Measurements from ENCODE around the gene ANKRA2. TPM values are rescaled to one million over a fixed set of nuclear protein-coding genes. Genes with fewer than 3 reads are reported as not detected.

The ANKRA2 gene
- total RNA-seq, 2 donors from 2014 or later = 17.5 to 18.3 TPM

DNA sequence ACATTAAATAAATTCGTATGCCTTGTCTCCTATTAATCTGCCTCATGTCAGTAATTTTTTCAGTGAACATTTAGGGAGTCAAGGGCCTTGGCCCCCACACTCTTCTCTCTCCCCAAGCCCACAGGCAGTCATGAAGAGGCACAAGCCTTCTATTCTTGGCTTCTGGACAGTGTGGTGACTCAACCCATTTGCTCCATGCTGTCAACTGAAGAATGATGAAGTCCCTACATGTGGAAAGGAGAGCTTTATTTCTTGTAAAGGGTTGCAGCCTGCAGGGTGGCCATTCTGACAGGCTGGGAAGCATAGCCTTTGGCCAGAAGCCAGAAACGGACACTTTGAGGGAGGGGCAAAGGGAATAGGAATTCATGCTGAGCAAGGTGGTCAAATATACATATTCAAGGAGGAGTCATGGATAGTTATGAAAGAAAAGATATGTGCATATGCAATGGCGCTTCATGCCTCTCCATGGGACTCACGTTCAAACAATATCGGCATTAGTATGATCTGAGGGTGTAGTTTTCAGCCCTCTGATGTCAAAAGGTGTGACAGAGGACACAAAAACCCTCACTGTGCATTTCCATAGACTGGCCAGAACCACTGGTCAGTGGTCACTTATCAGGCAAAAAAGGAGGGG, 31.3 kb downstream of the ANKRA2 start:
- no peak overlapping the region for H3K4me3 ChIP-seq
- DNase-seq = no peak
- intact Hi-C loops (cut with DNase I) = no loop called here
- no peak overlapping the region for H3K9ac ChIP-seq (ENCODE audit: low read depth in 2 of 2, low read length in 2 of 2)
- no peaks in the 10 kb centered on the region for H3K9me3 ChIP-seq
- H3K4me1 ChIP-seq = no peaks in the 10 kb centered on the region
- no peaks in the 10 kb centered on the region for H3K27me3 ChIP-seq
- H3K27ac ChIP-seq = no peak overlapping the region
- TF ChIP-seq, protein P1, sequence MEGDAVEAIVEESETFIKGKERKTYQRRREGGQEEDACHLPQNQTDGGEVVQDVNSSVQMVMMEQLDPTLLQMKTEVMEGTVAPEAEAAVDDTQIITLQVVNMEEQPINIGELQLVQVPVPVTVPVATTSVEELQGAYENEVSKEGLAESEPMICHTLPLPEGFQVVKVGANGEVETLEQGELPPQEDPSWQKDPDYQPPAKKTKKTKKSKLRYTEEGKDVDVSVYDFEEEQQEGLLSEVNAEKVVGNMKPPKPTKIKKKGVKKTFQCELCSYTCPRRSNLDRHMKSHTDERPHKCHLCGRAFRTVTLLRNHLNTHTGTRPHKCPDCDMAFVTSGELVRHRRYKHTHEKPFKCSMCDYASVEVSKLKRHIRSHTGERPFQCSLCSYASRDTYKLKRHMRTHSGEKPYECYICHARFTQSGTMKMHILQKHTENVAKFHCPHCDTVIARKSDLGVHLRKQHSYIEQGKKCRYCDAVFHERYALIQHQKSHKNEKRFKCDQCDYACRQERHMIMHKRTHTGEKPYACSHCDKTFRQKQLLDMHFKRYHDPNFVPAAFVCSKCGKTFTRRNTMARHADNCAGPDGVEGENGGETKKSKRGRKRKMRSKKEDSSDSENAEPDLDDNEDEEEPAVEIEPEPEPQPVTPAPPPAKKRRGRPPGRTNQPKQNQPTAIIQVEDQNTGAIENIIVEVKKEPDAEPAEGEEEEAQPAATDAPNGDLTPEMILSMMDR (IDR thresholded peaks at IDR 0.05) = no peak
- H3K36me3 ChIP-seq = no peaks in the 10 kb centered on the region

DNA sequence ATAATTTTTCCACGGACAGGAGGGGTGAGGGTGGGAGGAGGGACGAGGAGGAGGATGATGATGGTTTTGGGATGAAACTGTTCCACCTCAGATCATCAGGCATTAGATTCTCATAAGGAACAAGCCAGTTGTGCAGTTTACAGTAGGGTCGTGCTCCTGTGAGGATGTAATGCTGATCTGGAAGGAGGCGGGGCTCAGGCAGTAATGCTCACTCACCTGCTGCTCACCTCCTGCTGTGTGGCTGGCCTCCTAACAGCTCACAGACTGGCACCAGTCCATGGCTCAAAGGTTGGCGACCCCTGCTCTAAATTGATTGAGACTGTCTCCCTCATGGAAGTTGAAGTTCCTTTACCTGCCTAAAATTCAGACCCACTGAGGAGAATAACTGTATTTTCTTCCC, 33.2 kb downstream of the ANKRA2 start:
- H3K27me3 ChIP-seq = no peaks in the 10 kb centered on the region
- no peaks in the 10 kb centered on the region for H3K4me1 ChIP-seq
- DNase-seq = no peak
- intact Hi-C loops (cut with DNase I) = no loop called here
- no peak overlapping the region for H3K9ac ChIP-seq (ENCODE audit: low read depth in 2 of 2, low read length in 2 of 2)
- H3K9me3 ChIP-seq = no peaks in the 10 kb centered on the region
- H3K36me3 ChIP-seq = no peaks in the 10 kb centered on the region
- TF ChIP-seq, protein P1 (IDR thresholded peaks at IDR 0.05) = no peak
- H3K4me3 ChIP-seq = no peak overlapping the region
- H3K27ac ChIP-seq = no peak overlapping the region

DNA sequence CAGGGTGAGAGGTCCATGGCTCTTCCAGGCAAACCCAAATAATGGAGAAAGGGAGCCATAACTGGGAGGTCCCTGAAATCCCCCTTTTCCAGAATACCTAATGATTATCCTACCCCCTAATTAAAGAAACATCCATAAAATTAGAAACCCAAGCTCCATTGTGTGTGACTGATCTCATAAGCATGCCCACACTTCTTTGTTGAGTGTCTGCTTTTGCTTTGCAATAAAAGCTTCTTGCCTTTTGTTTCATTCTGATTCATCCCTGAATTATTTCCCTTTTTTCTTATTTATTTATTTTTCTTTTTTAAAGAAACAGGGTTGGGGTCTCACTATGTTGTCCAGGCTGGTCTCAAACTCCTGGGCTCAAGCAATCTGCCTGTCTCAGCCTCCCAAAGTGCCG, 34.1 kb downstream of the ANKRA2 start:
- TF ChIP-seq, protein P1 (IDR thresholded peaks at IDR 0.05) = no peak
- Histone ChIP-seq H3K9ac (ENCODE audit: low read depth in 2 of 2, low read length in 2 of 2) (no peak overlapping the region), H3K36me3 (no peaks in the 10 kb centered on the region), H3K9me3 (no peaks in the 10 kb centered on the region), H3K4me3 (no peak overlapping the region), H3K27ac (no peak overlapping the region), H3K27me3 (no peaks in the 10 kb centered on the region), H3K4me1 (no peaks in the 10 kb centered on the region)
- intact Hi-C loops (cut with DNase I) = no loop called here
- no peak for DNase-seq

DNA sequence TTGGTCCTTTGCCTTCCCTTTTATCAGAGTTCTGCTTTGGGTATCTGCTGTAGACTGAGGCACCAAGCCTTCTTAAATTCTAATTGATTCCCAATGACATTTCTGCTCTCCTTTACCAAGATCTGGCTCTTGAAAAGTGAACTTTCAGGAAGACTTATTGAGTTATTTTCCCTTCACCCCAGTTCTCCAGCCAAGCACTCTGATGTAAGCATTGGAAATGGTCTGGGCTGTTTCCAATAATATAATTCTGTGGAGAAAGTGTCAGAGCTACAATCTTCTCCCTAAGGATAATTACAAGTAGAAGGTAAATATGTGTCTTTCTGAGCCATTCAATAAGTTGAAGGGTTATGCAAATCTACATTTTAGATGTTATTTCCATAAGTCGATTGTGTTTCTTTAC, 36.4 kb downstream of the ANKRA2 start:
- Histone ChIP-seq H3K9me3 (no peaks in the 10 kb centered on the region), H3K4me1 (no peaks in the 10 kb centered on the region), H3K36me3 (no peaks in the 10 kb centered on the region), H3K27ac (no peak overlapping the region), H3K27me3 (no peaks in the 10 kb centered on the region), H3K4me3 (no peak overlapping the region), H3K9ac (ENCODE audit: low read depth in 2 of 2, low read length in 2 of 2) (no peak overlapping the region)
- TF ChIP-seq, protein P1 (IDR thresholded peaks at IDR 0.05) = no peak
- intact Hi-C loops (cut with DNase I) = no loop called here
- DNase-seq = no peak

DNA sequence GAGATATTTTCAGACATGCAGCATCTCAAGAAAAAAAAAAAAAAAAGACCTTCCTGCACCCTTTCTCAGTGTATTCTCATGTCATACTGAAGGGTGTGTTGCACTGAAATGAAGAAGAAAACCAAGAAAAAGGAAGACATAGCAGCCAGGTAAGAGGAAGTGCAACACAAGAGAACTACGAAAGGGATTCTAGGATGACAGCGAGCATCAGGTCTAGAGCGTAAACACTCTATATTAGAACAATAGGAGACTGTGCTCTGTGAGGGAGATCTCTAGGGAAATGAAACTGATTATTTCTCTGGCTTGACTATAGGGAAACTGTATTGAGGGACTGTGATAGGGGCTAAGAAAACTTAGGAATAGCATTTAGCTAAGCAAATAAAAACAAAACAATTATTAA, 37.2 kb downstream of the ANKRA2 start:
- Histone ChIP-seq H3K4me1 (no peaks in the 10 kb centered on the region), H3K27ac (no peak overlapping the region), H3K36me3 (no peaks in the 10 kb centered on the region), H3K4me3 (no peak overlapping the region), H3K27me3 (no peaks in the 10 kb centered on the region), H3K9ac (ENCODE audit: low read depth in 2 of 2, low read length in 2 of 2) (no peak overlapping the region), H3K9me3 (no peaks in the 10 kb centered on the region)
- no peak for DNase-seq
- intact Hi-C loops (cut with DNase I) = no loop called here
- TF ChIP-seq, protein P1 (IDR thresholded peaks at IDR 0.05) = no peak
